ENCODE results near the gene S100A11. TPM values are rescaled to one million over a fixed set of nuclear protein-coding genes. Genes with fewer than 3 reads are reported as not detected.
A peak's percentile ranks its signal among the peaks of the same experiment; 100 is the strongest.

Gene S100A11
- total RNA-seq, 4 donors from 2014 or later = 120 to 368 (median 160) TPM

DNA sequence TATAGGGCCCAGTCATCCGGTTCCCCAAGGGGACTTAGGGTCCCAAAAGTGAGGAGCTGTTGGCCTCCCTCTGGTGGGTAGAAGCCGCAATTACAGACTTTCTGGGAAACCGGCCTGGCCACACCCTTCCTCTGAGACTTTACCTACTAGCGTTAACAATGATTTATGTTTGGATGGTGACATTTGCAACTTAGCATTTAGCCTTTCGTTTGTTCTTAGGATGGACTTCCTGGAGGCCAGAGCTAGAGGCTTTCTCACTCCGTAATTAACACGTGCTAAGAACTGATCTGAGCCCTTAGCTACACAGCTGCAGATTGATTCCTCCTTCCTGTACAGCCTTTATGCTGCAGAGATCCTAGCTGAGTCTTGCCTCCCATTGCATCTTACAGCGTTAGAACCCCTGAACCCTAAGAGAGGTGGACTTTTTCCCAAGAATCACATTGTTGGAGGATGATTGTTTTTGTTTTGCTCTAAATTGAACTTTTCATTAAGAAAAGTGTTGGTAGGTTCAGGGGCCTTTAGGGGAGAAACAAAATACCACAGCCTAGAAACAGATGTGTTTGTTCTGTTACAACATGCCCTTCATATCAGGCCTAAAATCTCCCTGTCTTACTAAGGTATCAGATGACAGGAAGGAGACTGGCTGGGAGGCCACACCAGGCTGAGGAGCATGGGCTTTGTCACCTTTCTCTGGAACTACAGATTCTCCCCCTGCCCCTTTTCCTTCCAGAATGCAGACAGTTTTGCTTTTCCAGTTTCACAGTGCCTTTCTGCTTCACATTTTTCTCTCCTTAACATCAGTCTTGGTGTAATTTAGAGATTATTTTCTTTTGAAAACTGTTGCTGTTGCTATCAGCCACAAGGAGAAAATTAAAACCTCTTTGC is 1.9 kb downstream of the S100A11 start:
- H3K36me3 ChIP-seq = peaks cover 15 to 27% of the 10 kb centered on the region in 2 donors
- H3K4me3 ChIP-seq (replicated peaks in 1 of 3) = peak overlapping the region in 2 of 3 donors; percentile 43 to 62
- H3K27me3 ChIP-seq = no peaks in the 10 kb centered on the region
- DNase-seq = peak; percentile 40
- peaks cover 15 to 28% of the 10 kb centered on the region in 2 donors for H3K4me1 ChIP-seq
- H3K27ac ChIP-seq = peak overlapping the region; percentile 78 to 88 (median 80)
- H3K9me3 ChIP-seq = no peaks in the 10 kb centered on the region
- intact Hi-C loops (cut with DNase I) = no loop called here
- TF ChIP-seq CTCF (IDR thresholded peaks at IDR 0.05) (peak in 5 of 6 experiments; percentile 49 to 73 (median 56)), POLR2A (IDR thresholded peaks at IDR 0.05) (peak in 1 of 2 donors; percentile 14)
- 14 to 33% methylated on average over 8 of the region's 8 CpGs for WGBS, 2 donors

DNA sequence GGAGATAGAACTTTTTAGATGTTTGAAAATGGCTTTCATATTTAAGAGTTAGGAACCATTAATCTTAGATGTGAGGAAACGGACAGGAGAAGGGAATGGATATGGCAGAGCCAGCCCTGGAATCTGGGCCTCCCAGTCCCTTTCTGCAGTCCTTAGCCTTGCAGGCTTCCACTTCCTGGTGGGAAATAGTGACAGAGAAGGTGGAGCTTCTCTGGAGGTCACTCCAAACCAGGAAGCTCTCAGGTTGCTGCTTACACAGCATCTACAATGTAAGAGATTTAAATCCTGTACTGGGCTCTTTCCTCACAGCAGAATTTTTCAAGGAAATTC is 2.5 kb downstream of the S100A11 start:
- WGBS, 2 donors = 70 to 73% methylated on average over 1 of the region's 1 CpG
- Histone ChIP-seq H3K9me3 (no peaks in the 10 kb centered on the region), H3K4me3 (replicated peaks in 1 of 3) (no peak overlapping the region), H3K27me3 (no peaks in the 10 kb centered on the region), H3K36me3 (peaks cover 15 to 27% of the 10 kb centered on the region in 2 donors), H3K4me1 (peaks cover 13 to 23% of the 10 kb centered on the region in 2 donors), H3K27ac (peak overlapping the region in 2 of 3 donors; percentile 80 to 88)
- intact Hi-C loops (cut with DNase I) = no loop called here
- TF ChIP-seq POLR2A (IDR thresholded peaks at IDR 0.05) = no peak
- TF ChIP-seq CTCF (IDR thresholded peaks at IDR 0.05) = no peak
- DNase-seq = no peak

DNA sequence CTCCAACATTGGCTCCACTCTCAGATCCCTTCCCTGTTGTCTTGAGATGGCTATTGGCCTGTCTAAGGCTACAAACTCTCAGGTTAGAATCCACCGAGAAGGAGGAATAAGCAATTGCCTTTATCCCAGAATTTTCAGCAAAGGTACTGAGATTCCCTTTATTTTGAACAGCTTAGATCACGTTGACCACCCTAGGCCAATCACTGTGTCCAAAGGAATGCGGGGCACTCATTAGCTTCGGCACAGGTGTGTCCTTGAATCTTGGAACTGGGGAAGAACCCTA is 6.9 kb downstream of the S100A11 start:
- 91 to 96% methylated on average over 4 of the region's 4 CpGs for WGBS, 2 donors
- DNase-seq = no peak
- no peaks in the 10 kb centered on the region for H3K9me3 ChIP-seq
- no peak overlapping the region for H3K4me3 ChIP-seq (replicated peaks in 1 of 3)
- H3K36me3 ChIP-seq = peaks cover 15 to 27% of the 10 kb centered on the region in 2 donors
- intact Hi-C loops (cut with DNase I) = no loop called here
- peaks cover 2 to 9% of the 10 kb centered on the region in 2 donors for H3K4me1 ChIP-seq
- H3K27ac ChIP-seq = no peak overlapping the region
- H3K27me3 ChIP-seq = no peaks in the 10 kb centered on the region
- TF ChIP-seq POLR2A (IDR thresholded peaks at IDR 0.05) (no peak), CTCF (IDR thresholded peaks at IDR 0.05) (no peak)

- DNase-seq = no peak
- Histone ChIP-seq H3K36me3 (peaks cover 15 to 27% of the 10 kb centered on the region in 2 donors), H3K27me3 (no peaks in the 10 kb centered on the region), H3K9me3 (no peaks in the 10 kb centered on the region), H3K4me3 (replicated peaks in 1 of 3) (no peak overlapping the region), H3K4me1 (peaks cover 0 to 3% of the 10 kb centered on the region in 2 donors), H3K27ac (no peak overlapping the region)
- 85 to 93% methylated on average over 8 of the region's 8 CpGs for WGBS, 2 donors
- intact Hi-C loops (cut with DNase I) = no loop called here
- TF ChIP-seq POLR2A (IDR thresholded peaks at IDR 0.05) (no peak), CTCF (IDR thresholded peaks at IDR 0.05) (no peak)
Measured at GRCh38 chr1:152029144-152029928, 7.5 kb downstream of the S100A11 start.

- no peaks in the 10 kb centered on the region for H3K4me1 ChIP-seq
- no peak overlapping the region for H3K4me3 ChIP-seq (replicated peaks in 1 of 3)
- DNase-seq = no peak
- TF ChIP-seq CTCF (IDR thresholded peaks at IDR 0.05) (no peak), POLR2A (IDR thresholded peaks at IDR 0.05) (no peak)
- H3K36me3 ChIP-seq = peaks cover 0 to 10% of the 10 kb centered on the region in 2 donors
- no peaks in the 10 kb centered on the region for H3K27me3 ChIP-seq
- H3K27ac ChIP-seq = no peak overlapping the region
- WGBS, 2 donors = 60 to 65% methylated on average over 3 of the region's 3 CpGs
- intact Hi-C loops (cut with DNase I) = no loop called here
- no peaks in the 10 kb centered on the region for H3K9me3 ChIP-seq
Measured at GRCh38 chr1:152026895-152027294, 9.9 kb downstream of the S100A11 start.
